Measurements from ENCODE around the gene ATF7IP2.
"Not testable (repeated sequence)": the region's sequence is repeated elsewhere in the genome, so short reads cannot be mapped to it uniquely, and the experiment has no call there.

DNA sequence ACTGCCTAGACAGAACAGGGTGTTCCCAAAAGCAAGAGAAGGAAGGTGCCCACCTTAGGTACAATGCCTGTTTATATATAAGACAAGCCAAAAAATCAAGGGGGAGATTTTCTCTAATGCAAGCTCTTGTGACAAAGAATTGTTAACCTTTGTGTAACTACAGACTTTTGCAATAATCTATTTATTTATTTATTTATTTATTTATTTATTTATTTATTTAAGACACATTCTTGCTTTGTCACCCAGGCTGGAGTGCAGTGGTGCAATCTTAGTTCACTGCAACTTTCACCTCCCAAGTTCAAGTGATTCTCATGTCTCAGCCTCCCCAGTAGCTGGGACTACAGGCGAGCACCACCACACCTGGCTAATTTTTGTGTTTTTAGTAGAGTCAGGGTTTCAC is 41.2 kb upstream of the ATF7IP2 start:
- not testable (repeated sequence) for TF ChIP-seq POLR2AphosphoS5 (IDR thresholded peaks at IDR 0.05; ENCODE audit: low read depth, low read length); TAF1 (IDR thresholded peaks at IDR 0.05; ENCODE audit: borderline replicate concordance, low read depth, low read length); POLR2A (IDR thresholded peaks at IDR 0.05; ENCODE audit: low read depth, low read length)

All from GM12892 (cell line).